ENCODE measurements around the gene AZI2. TPM values are rescaled to one million over a fixed set of nuclear protein-coding genes. Genes with fewer than 3 reads are reported as not detected.

AZI2 gene
- total and polyA plus RNA-seq, 2 experiments from 2014 or later = 24.5 to 28.6 TPM

DNA sequence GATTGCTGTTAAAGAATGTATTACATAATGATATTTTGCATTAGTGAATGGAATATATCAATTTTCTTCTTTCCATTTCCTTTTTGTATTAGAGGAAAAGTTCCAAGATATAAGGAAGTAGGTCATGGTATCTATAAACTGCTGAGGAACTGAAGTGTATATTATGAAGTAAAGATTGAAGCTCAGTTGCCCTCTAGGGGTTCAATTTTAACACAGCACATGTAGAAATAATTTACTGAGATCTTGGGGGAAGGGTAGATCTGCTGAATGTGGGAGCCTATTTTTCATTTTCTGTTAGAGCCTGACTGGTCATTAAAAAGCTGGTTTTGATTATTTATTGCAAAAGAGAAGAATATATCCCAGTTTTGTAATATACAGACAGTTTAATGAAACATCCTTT lies 62.0 kb downstream of the AZI2 start:
- Mint-ChIP-seq H3K36me3 (ENCODE audit: low read depth) (peaks cover 16% of the 10 kb centered on the region; the same call in 2 of the 3 replicates), H3K27me3 (ENCODE audit: insufficient read depth, low read depth, poor library complexity) (no peaks in the 10 kb centered on the region), H3K27ac (no peak overlapping the region), H3K4me1 (peaks cover 11% of the 10 kb centered on the region), H3K9me3 (peaks cover 7% of the 10 kb centered on the region; the same call in 2 of the 3 replicates), H3K4me3 (no peak overlapping the region)
- ATAC-seq (peak; percentile 38; the same call in 1 of the 3 replicates), DNase-seq (ENCODE audit: low spot score) (peak; percentile 37)
- TF ChIP-seq, protein P1, sequence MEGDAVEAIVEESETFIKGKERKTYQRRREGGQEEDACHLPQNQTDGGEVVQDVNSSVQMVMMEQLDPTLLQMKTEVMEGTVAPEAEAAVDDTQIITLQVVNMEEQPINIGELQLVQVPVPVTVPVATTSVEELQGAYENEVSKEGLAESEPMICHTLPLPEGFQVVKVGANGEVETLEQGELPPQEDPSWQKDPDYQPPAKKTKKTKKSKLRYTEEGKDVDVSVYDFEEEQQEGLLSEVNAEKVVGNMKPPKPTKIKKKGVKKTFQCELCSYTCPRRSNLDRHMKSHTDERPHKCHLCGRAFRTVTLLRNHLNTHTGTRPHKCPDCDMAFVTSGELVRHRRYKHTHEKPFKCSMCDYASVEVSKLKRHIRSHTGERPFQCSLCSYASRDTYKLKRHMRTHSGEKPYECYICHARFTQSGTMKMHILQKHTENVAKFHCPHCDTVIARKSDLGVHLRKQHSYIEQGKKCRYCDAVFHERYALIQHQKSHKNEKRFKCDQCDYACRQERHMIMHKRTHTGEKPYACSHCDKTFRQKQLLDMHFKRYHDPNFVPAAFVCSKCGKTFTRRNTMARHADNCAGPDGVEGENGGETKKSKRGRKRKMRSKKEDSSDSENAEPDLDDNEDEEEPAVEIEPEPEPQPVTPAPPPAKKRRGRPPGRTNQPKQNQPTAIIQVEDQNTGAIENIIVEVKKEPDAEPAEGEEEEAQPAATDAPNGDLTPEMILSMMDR (conservative IDR thresholded peaks at IDR 0.05; ENCODE audit: low read depth in 2 of 2) = peak; percentile 43 to 66
- TF ChIP-seq, protein P2, sequence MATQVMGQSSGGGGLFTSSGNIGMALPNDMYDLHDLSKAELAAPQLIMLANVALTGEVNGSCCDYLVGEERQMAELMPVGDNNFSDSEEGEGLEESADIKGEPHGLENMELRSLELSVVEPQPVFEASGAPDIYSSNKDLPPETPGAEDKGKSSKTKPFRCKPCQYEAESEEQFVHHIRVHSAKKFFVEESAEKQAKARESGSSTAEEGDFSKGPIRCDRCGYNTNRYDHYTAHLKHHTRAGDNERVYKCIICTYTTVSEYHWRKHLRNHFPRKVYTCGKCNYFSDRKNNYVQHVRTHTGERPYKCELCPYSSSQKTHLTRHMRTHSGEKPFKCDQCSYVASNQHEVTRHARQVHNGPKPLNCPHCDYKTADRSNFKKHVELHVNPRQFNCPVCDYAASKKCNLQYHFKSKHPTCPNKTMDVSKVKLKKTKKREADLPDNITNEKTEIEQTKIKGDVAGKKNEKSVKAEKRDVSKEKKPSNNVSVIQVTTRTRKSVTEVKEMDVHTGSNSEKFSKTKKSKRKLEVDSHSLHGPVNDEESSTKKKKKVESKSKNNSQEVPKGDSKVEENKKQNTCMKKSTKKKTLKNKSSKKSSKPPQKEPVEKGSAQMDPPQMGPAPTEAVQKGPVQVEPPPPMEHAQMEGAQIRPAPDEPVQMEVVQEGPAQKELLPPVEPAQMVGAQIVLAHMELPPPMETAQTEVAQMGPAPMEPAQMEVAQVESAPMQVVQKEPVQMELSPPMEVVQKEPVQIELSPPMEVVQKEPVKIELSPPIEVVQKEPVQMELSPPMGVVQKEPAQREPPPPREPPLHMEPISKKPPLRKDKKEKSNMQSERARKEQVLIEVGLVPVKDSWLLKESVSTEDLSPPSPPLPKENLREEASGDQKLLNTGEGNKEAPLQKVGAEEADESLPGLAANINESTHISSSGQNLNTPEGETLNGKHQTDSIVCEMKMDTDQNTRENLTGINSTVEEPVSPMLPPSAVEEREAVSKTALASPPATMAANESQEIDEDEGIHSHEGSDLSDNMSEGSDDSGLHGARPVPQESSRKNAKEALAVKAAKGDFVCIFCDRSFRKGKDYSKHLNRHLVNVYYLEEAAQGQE (IDR thresholded peaks at IDR 0.05; ENCODE audit: unreplicated experiment) = no peak
- H3K4me1 ChIP-seq (ENCODE audit: insufficient read depth) = 0 out of 2 replicates have a peak, but pooled peaks cover 4% of the 10 kb centered on the region
- H3K27me3 ChIP-seq (ENCODE audit: insufficient read depth) = no peaks in the 10 kb centered on the region
- no peaks in the 10 kb centered on the region for H3K9me2 ChIP-seq (ENCODE audit: insufficient read depth)
- H4K20me1 ChIP-seq (replicated peaks; ENCODE audit: insufficient read depth) = no peaks in the 10 kb centered on the region; the same call in 1 of the 2 replicates
- H3K4me3 ChIP-seq = no peak overlapping the region
- H3K4me2 ChIP-seq = no peak overlapping the region
- H2AFZ ChIP-seq = no peak overlapping the region
- no peaks in the 10 kb centered on the region for H3F3A ChIP-seq (replicated peaks; ENCODE audit: low read depth)
- no peak overlapping the region for H3K27ac ChIP-seq (ENCODE audit: low read depth)
- H3K79me2 ChIP-seq (replicated peaks; ENCODE audit: insufficient read depth) = no peaks in the 10 kb centered on the region
- H3K36me3 ChIP-seq (ENCODE audit: insufficient read depth) = no peaks in the 10 kb centered on the region

DNA sequence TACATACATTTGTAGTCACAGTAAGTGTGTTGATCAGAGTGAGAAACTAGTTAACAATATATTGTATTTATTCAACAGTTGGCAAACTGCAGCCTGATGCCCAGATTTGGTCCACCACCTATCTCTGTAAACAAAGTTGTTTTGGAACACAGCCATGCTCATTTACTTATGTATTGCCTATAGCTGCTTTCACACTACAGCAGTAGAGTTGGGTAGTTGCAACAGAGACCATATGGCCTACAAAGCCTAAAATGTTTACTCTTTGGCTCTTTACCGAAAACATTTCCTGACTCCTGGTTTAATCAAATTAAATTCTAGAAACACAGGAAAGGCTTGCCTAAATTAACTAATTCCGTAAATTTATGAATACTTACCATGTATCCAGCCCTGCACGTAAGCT lies 67.8 kb downstream of the AZI2 start:
- peaks cover 3% of the 10 kb centered on the region; the same call in 1 of the 3 replicates for H3K4me1 Mint-ChIP-seq
- no peaks in the 10 kb centered on the region for H3K27me3 Mint-ChIP-seq (ENCODE audit: insufficient read depth, low read depth, poor library complexity)
- ATAC-seq = no peak
- H3F3A ChIP-seq (replicated peaks; ENCODE audit: low read depth) = no peaks in the 10 kb centered on the region
- no peak overlapping the region for H3K4me3 ChIP-seq
- no peaks in the 10 kb centered on the region for H4K20me1 ChIP-seq (replicated peaks; ENCODE audit: insufficient read depth)
- no peak overlapping the region for H3K4me3 Mint-ChIP-seq
- H3K9me2 ChIP-seq (ENCODE audit: insufficient read depth) = peaks cover 2% of the 10 kb centered on the region; the same call in 1 of the 2 replicates
- no peak overlapping the region for H3K27ac Mint-ChIP-seq
- no peaks in the 10 kb centered on the region for H3K9me3 Mint-ChIP-seq
- H3K36me3 ChIP-seq (ENCODE audit: insufficient read depth) = no peaks in the 10 kb centered on the region
- no peak overlapping the region for H2AFZ ChIP-seq
- H3K4me1 ChIP-seq (ENCODE audit: insufficient read depth) = no peaks in the 10 kb centered on the region
- no peaks in the 10 kb centered on the region for H3K27me3 ChIP-seq (ENCODE audit: insufficient read depth)
- no peaks in the 10 kb centered on the region for H3K36me3 Mint-ChIP-seq (ENCODE audit: low read depth)
- no peaks in the 10 kb centered on the region for H3K79me2 ChIP-seq (replicated peaks; ENCODE audit: insufficient read depth)
- DNase-seq (ENCODE audit: low spot score) = no peak
- H3K27ac ChIP-seq (ENCODE audit: low read depth) = no peak overlapping the region
- H3K4me2 ChIP-seq = no peak overlapping the region
- no peak for TF ChIP-seq JUNB (IDR thresholded peaks at IDR 0.05; ENCODE audit: unreplicated experiment)
- TF ChIP-seq, protein P3, sequence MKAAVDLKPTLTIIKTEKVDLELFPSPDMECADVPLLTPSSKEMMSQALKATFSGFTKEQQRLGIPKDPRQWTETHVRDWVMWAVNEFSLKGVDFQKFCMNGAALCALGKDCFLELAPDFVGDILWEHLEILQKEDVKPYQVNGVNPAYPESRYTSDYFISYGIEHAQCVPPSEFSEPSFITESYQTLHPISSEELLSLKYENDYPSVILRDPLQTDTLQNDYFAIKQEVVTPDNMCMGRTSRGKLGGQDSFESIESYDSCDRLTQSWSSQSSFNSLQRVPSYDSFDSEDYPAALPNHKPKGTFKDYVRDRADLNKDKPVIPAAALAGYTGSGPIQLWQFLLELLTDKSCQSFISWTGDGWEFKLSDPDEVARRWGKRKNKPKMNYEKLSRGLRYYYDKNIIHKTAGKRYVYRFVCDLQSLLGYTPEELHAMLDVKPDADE (IDR thresholded peaks at IDR 0.05) = no peak
- TF ChIP-seq EZH2phosphoT487 (IDR thresholded peaks at IDR 0.05; ENCODE audit: unreplicated experiment) = no peak
- TF ChIP-seq, protein P4, sequence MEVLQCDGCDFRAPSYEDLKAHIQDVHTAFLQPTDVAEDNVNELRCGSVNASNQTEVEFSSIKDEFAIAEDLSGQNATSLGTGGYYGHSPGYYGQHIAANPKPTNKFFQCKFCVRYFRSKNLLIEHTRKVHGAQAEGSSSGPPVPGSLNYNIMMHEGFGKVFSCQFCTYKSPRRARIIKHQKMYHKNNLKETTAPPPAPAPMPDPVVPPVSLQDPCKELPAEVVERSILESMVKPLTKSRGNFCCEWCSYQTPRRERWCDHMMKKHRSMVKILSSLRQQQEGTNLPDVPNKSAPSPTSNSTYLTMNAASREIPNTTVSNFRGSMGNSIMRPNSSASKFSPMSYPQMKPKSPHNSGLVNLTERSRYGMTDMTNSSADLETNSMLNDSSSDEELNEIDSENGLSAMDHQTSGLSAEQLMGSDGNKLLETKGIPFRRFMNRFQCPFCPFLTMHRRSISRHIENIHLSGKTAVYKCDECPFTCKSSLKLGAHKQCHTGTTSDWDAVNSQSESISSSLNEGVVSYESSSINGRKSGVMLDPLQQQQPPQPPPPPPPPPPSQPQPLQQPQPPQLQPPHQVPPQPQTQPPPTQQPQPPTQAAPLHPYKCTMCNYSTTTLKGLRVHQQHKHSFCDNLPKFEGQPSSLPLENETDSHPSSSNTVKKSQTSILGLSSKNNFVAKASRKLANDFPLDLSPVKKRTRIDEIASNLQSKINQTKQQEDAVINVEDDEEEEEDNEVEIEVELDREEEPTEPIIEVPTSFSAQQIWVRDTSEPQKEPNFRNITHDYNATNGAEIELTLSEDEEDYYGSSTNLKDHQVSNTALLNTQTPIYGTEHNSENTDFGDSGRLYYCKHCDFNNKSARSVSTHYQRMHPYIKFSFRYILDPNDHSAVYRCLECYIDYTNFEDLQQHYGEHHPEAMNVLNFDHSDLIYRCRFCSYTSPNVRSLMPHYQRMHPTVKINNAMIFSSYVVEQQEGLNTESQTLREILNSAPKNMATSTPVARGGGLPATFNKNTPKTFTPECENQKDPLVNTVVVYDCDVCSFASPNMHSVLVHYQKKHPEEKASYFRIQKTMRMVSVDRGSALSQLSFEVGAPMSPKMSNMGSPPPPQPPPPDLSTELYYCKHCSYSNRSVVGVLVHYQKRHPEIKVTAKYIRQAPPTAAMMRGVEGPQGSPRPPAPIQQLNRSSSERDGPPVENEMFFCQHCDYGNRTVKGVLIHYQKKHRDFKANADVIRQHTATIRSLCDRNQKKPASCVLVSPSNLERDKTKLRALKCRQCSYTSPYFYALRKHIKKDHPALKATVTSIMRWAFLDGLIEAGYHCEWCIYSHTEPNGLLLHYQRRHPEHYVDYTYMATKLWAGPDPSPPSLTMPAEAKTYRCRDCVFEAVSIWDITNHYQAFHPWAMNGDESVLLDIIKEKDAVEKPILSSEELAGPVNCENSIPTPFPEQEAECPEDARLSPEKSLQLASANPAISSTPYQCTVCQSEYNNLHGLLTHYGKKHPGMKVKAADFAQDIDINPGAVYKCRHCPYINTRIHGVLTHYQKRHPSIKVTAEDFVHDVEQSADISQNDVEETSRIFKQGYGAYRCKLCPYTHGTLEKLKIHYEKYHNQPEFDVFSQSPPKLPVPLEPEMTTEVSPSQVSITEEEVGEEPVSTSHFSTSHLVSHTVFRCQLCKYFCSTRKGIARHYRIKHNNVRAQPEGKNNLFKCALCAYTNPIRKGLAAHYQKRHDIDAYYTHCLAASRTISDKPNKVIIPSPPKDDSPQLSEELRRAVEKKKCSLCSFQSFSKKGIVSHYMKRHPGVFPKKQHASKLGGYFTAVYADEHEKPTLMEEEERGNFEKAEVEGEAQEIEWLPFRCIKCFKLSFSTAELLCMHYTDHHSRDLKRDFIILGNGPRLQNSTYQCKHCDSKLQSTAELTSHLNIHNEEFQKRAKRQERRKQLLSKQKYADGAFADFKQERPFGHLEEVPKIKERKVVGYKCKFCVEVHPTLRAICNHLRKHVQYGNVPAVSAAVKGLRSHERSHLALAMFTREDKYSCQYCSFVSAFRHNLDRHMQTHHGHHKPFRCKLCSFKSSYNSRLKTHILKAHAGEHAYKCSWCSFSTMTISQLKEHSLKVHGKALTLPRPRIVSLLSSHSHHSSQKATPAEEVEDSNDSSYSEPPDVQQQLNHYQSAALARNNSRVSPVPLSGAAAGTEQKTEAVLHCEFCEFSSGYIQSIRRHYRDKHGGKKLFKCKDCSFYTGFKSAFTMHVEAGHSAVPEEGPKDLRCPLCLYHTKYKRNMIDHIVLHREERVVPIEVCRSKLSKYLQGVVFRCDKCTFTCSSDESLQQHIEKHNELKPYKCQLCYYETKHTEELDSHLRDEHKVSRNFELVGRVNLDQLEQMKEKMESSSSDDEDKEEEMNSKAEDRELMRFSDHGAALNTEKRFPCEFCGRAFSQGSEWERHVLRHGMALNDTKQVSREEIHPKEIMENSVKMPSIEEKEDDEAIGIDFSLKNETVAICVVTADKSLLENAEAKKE (CRISPR knock-in tag; IDR thresholded peaks at IDR 0.05) = no peak
- no peak for TF ChIP-seq POLR2AphosphoS5 (IDR thresholded peaks at IDR 0.05; ENCODE audit: low read depth)

Data from GM23338 (cell line).